OCI-LY3 (cell line): ENCODE data around the gene IRX1.

Source experiments
- EZH2phosphoT487 ChIP-seq: fragments of 200-600 bp; shearing (Covaris generic); IDR thresholded peaks from 2 replicates; pipeline ENCODE4 v1.6.1; 2018; ENCODE audit warnings: antibody characterized with exemption, mixed run types, low read depth
- TF ChIP-seq, protein P1 (sequence below): fragments of 200-600, 300-600 bp; sonication (generic); IDR thresholded peaks from 2 replicates; pipeline ENCODE4 v1.5.1; 2014; ENCODE audit warnings: antibody characterized with exemption, low read length, low read depth

DNA sequence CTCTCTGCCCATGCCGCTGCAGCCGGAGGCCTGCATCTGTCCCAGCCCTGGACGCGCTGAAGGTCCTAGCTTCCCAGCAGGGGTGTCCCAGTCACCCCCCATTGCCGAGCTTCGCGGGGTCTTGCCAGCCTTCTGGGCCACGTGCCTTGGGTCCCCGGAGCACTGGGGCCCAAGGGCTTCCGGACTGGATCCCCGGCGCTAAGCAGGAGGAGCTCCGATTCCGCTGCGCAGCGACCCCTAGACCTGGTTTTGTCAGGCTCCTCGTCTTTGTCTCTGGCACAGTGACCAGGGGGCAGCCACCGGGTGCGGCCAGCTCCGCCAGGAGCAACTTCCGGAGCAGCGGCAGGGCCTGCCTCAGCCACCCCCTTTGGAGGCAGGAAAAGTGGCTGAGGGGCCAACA, 3.3 kb upstream of the IRX1 start:
- TF ChIP-seq, protein P1, sequence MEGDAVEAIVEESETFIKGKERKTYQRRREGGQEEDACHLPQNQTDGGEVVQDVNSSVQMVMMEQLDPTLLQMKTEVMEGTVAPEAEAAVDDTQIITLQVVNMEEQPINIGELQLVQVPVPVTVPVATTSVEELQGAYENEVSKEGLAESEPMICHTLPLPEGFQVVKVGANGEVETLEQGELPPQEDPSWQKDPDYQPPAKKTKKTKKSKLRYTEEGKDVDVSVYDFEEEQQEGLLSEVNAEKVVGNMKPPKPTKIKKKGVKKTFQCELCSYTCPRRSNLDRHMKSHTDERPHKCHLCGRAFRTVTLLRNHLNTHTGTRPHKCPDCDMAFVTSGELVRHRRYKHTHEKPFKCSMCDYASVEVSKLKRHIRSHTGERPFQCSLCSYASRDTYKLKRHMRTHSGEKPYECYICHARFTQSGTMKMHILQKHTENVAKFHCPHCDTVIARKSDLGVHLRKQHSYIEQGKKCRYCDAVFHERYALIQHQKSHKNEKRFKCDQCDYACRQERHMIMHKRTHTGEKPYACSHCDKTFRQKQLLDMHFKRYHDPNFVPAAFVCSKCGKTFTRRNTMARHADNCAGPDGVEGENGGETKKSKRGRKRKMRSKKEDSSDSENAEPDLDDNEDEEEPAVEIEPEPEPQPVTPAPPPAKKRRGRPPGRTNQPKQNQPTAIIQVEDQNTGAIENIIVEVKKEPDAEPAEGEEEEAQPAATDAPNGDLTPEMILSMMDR = no peak
- no peak for TF ChIP-seq EZH2phosphoT487
